Activated CD4-positive, alpha-beta T cell treated with anti-CD3 and anti-CD28 coated beads, Interleukin-10, Interleukin-2, amounts not matched to agents 100 ng/mL and 50 ng/mL, durations not matched to agents 16 hours and 8 hours (primary cell): ENCODE results near the gene ZNF366.

Experiments used
- DNase-seq: peaks from one replicate; pipeline ENCODE4 v3.0.0-alpha.2; 2020

The ZNF366 gene

DNA sequence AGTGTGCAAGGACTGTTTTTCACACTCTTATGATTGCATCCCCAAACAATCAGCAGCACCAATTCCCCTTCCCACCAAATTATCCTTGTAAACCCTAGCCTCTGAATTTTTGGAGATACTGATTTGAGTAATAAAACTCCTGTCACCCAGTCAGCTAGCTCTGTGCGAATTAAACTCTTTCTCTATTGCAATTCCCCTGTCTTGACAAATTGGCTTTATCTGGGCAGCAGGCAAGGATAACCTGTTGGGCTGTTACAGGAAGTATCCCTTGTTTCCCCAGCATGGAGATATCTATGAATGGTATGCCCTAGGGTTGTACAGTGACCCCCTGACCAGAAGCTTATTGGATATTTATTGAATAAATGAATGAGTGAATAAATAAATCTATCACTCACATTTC, 106.3 kb downstream of the ZNF366 start:
- no peak for DNase-seq

DNA sequence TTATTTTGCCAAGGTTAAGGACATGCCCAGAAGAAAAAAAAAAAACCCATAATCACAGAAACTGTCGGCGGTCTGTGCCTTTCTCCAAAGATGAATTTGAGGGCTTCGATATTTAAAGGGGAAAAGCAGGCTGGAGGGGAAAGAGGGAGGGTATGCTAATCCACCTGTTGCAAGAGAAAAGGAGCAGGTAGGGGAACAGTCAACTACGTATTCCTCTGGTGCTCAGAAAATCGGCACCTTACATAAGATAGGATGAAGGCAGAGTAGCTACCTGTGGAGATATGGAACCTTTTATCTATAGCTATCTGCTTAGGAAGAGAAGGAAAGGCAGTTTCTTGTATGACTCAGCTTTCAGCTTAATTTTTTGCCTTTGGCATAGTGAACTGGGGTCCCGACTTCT, 109.4 kb downstream of the ZNF366 start:
- DNase-seq = no peak

DNA sequence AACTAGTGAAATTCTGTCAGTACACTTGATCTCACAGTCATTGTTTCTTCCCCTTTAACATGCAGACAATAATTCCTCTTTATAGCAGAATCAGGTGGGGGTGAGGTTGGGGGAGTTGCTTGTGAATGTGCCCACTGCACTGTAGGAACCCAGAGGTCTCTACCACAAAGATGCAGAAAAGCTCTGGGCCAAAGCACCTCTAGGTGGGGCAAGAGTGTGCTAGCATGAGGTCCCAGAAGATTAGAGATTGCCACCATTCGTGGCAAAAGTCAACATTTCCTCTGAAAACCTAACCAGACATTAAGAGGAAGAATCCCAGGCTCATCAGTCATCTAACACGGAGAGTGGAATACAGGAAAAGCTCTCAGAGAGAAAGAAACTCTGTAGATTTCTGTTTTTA, 112.5 kb downstream of the ZNF366 start:
- DNase-seq = no peak

DNA sequence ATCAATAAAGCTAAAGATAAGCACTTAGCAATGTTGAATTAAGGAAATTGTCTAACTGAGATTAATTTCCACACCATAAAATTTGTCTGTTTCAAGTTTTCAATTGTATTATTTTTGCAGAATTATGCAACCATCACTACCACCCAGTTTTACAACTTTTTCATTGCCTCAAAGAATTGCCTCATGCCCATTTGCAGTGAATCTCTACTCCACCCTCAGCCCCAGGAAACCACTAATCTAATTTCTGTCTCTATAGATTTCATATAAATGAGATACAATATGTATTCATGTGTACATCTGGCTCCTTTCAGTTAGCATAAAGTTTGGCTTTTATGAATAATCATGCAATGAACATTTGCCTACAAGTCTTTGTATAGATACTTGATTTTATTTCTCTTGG, 114.2 kb downstream of the ZNF366 start:
- DNase-seq = no peak
